HG02852 (cell line): Measurements from ENCODE around the gene PTGR2.
"Not testable (repeated sequence)": the region's sequence is repeated elsewhere in the genome, so short reads cannot be mapped to it uniquely, and the experiment has no call there.

Experiments used
- ATAC-seq: cut with Tn5 transposase; IDR thresholded peaks from one replicate; pipeline ENCODE4 v1.9.1; 2021; ENCODE audit warnings: mild to moderate bottlenecking, moderate library complexity; ENCODE audit not compliant: unreplicated experiment

Gene PTGR2

DNA sequence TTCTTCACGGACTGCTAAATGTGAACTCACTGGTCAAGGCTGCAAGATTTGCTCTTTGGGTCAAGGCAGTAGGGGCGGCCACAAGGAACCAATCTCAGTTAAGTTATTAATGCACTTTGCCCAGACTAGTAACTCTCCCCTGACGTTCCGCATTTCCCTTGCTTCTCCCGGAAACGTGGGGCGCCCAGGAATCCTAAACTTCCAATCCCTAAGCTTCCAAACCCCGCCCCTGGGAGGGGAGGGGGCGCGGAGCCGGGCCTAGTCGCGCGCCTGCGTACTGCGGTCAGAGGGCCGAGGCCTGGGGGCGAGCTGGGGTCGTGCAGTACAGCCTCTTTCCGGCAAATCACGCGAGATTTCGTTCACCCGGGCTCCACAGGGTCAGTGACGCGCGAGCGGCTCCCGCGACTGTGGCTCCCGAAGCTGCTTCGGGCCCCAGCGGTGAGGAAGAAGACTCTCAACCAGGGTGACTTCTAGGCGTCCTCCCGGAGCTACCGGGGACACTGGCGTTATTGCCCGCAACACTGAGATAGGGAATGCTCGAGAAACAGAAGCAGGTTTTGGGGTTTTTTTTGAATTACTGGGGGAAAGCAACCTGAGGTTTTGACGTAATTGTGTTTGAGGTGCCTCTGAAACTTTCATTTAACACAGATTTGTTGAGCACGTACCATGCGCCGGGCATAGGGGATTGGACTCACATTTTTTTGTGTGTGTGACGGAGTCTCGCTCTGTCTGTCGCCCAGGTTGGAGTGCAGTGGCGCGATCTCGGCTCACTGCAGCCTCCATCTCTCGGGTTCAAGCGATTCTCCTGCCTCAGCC is at the start of gene PTGR2:
Gene PTGR2, plus strand, starts transcription at position 265 of the 816 bp plus-strand sequence. CDS start 7,032 bp downstream, outside the sequence.
- ATAC-seq = peak; percentile 84

DNA sequence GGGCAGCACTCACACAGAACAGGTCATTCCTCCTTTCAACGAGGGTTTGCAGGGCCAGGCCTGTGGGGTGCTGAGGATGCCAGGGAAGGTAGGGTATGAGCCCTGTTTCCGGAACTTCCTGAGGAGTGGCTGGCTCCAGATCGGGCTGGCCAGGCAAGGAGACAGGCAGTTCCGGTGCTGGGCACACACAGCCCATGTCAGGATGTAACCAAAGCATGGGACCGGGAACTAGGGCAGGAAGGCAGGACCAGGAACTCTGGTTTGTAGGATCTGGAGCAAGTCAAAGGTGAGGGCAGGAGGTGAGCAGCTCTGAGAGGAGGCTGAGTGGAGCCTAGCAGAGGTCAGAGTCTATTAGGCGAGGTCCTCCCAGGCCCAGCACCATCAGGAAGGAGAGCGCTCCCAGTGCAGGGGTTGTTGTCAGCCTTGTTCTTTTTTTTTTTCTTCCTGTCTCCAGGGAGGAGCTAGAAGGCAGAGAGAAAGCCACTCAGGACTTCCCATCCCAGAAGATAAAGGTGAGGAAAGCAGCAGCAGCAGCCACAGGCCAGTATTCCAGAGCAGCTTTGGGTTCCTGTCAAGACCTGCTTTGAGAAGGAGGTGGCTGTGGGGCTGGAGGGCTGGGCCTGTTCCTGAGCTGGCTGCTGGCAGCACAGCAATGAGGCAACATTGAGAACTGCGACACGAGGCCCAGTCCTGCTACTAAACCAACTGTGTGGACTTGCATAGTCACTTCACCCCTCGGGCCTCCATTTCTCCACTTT is 49.0 kb upstream of the PTGR2 start:
- no peak for ATAC-seq

DNA sequence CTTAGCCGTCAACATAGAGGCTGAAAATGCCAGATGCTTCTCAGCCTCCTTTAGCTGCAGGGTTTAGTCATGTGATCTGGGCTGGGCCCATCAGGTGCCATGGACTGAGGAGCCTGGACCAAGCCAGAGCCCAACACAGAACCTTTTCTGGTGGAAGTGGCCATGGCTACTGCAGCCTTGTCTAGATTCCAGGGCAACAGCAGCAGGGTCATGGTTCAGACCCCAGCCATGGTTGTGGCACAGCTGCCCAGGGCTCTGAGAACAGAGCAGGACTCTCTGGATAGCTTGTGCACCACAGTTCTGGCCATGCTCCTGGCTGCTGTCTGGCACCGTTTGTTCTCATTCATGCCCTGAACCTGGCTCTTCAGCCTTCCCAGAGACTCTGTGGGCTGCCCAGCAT is 47.0 kb upstream of the PTGR2 start:
- ATAC-seq = no peak

- ATAC-seq = no peak
Measured at GRCh38 chr14:73807457-73807856, 44.2 kb upstream of the PTGR2 start.

DNA sequence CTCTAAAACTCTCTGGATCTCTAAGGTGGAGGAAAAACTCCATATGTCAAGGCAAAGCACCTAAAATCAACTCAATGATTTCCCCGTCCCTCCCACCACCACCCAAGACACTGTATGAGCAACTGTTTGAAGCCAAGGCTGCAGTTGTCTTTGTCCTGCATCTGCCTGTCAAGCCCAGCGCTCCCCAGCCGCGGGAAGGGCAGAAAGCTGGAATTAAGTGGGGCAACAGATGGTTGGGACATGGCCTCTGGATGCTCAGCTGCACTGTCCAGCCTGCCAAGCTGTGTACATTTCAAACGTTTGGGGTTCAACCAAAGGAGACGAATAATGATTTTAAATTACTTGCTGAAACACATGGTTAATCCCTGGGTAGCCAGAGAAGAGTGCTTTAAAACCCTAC is 42.2 kb upstream of the PTGR2 start:
- no peak for ATAC-seq

DNA sequence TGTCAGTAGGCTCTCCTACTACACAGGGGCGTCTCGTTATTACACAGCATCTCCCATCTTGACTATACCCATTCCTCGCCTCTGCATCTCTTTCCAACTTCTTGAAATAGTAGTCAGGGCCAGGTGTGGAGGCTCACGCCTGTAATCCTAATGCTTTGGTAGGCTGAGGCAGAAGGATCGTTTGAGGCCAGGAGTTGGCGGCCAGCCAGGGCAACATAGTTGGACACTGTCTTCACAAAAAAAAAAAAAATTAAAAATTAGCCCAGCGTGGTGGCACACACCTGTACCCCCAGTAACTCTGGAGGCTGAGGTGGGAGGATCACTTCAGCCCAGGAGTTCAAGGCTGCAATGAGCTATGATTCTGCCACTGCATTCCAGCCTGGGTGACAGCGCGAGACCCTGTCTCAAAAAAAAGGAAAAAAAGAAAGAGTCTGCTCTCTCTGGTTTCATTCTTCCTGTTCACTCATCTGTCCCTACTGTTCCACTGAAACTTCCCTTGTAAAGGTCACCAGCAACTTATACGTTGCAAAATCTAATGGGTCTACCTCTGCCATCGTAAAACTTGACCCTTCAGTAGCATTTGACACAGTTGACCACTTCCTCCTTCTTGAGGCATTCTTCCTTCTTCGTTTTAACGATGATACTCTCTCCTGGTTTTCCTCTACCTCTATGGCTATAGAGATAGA is 41.0 kb upstream of the PTGR2 start:
- no peak for ATAC-seq

- no peak for ATAC-seq
Measured at GRCh38 chr14:73811164-73811503, 40.5 kb upstream of the PTGR2 start.

- no peak for ATAC-seq
Measured at GRCh38 chr14:73814153-73814552, 37.5 kb upstream of the PTGR2 start.

GRCh38 chr14:73815849-73816248 is 35.8 kb upstream of the PTGR2 start:
- ATAC-seq = no peak

DNA sequence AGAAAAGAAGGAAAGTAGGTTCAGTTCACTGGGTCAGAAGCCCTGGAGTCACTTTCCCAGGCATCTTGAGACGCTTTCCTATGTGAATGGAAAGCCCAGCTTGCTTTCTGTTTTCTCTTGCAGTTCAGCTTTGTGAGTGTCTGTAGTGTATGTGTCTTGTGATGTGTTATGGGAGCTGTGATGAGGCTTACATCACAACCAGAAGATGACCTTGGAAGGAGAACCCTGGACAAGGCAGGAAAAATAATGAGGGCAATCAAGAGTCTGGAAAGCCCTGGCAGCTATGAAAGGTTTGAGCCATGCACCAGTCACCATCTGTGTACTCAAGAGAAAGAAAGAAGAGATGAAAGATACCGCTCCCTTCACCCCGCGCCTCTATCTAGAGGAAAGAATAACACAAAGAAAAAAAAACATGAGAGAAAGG is 35.2 kb upstream of the PTGR2 start:
- no peak for ATAC-seq

DNA sequence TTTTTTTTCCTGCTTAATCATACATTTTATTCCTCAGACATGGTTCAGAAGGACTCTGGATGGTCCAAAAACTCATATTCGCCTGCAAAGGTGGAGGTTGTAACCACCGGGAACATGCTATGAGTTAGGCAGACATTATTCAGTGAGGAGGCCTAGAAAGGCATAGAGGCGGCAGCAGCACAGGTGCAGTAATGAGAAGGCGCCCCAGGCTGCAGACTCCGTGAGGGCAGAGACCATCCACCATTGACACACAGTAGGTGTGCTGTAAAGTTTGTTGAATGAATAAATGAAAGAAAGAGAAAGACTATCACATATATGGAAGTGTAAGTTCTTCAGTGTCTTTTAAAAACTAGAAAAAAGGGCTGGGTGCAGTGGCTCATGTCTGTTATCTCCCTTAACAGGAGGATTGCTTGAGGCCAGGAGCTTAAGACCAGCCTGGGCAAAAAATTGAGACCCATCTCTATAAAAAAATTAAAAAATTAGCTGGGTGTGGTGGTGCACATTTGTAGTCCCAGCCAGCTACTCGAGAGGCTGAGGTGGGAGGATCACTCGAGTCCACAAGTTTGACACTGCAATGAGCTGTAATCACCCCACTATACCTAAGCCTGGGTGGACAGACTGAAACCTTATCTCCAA is 34.5 kb upstream of the PTGR2 start:
- ATAC-seq = no peak

- no peak for ATAC-seq
Measured at GRCh38 chr14:73818821-73819220, 32.8 kb upstream of the PTGR2 start.

- no peak for ATAC-seq
Measured at GRCh38 chr14:73820631-73821030, 31.0 kb upstream of the PTGR2 start.

- no peak for ATAC-seq
Measured at GRCh38 chr14:73823339-73823885, 28.2 kb upstream of the PTGR2 start.

DNA sequence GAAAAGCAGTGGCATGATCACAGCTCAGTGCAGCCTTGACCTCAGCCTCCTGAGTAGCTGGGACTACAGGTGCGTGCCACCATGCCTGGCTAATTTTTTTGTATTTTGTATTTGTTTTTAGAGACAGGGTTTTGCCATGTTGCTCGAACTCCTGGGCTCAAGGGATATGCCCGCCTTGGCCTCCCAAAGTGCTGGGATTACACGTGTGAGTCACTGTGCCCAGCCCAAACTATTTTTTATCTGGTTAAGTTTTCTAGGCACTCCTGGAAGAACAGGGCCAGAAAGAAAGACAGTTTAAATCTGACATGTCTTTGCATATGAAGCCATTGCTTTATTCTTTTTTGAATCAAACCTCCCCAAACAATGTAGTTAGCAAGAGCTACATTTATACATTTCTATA is 27.5 kb upstream of the PTGR2 start:
- ATAC-seq = no peak

DNA sequence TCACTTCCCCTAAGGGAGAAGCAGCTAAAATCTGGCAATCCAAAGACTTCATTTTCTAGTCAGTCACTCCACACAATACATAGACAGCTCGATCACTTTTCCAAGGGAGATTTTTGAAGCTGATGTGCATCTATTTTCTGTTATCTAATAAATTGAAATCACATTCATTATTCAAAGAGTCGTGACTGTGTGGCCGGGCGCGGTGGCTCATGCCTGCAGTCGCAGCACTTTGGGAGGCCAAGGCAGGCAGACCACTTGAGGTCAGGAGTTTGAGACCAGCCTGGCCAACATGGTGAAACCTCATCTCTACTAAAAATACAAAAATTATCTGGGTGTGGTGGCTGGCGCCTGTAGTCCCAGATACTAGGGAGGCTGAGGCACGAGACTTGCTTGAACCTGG is 27.1 kb upstream of the PTGR2 start:
- no peak for ATAC-seq

DNA sequence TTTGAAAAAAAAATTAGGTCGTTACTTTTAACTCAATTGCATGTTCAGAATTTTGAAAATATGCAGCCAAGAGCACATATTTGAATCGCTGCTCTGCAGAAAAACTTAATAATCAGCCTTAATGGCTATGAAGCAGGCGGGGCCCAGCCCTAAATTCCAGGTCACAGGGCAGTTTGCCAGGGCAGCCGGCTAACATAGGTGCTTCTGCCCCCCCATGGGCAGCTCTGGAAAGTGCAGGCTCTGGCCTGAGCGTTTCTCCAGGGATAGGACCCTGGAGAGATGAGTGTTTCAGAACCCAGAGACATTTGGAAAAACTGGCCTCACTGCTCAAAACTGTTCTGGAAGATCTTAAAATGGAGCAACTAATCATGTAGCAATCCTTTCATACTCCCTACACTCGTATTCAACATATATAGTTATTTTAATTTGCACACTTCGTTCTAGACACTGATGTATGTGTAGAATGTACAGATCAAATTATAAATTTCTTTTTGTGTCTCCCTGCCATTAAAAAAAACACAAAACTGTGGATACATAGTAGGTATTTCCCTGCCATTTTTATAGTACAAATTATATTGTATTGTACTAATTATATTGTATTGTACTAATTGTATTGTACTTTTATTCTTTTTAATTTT is 26.0 kb upstream of the PTGR2 start:
- ATAC-seq = no peak

DNA sequence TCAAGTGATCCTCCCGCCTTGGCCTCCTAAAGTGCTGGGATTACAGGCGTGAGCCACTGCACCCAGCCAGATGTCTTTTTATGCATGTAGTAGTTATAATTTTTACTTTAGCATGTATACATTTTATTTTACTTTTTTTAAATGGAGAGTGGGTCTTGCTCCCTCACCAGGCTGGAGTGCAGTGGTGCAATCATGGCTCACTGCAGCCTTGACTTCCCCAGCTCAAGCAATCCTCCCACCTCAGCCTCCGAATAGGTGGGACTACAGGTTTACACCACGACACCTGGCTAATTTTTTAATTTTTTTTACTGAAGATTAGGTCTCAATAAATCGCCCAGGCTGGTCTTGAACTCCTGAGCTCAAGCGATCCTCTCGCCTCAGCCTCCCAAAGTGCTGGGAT is 24.4 kb upstream of the PTGR2 start:
- not testable (repeated sequence) for ATAC-seq

- ATAC-seq = no peak
Measured at GRCh38 chr14:73829071-73829470, 22.6 kb upstream of the PTGR2 start.
